Measurements from ENCODE around the gene ZNF415. TPM values are rescaled to one million over a fixed set of nuclear protein-coding genes. Genes with fewer than 3 reads are reported as not detected.

ZNF415 gene
- total RNA-seq, 1 experiment from 2014 or later = 1.3 TPM

- Histone ChIP-seq H3K9me2 (replicated peaks; ENCODE audit: low read length) (no peaks in the 10 kb centered on the region), H2AFZ (ENCODE audit: low read length) (no peak overlapping the region), H3K4me2 (ENCODE audit: low read length) (no peak overlapping the region), H4K20me1 (ENCODE audit: low read length) (no peaks in the 10 kb centered on the region), H3K9ac (ENCODE audit: low read length) (no peak overlapping the region), H3K79me2 (ENCODE audit: low read length) (peaks cover 16% of the 10 kb centered on the region), H3K27ac (ENCODE audit: low read length) (no peak overlapping the region), H3K4me3 (ENCODE audit: low read length) (no peak overlapping the region), H3K36me3 (ENCODE audit: low read depth, low read length) (peaks cover 4% of the 10 kb centered on the region; the same call in 1 of the 2 replicates), H3K4me1 (ENCODE audit: insufficient read depth, low read length) (0 out of 2 replicates have a peak, but pooled peaks cover 10% of the 10 kb centered on the region), H3K9me3 (ENCODE audit: low read length) (peaks cover 37% of the 10 kb centered on the region), H3F3A (ENCODE audit: low read length, unreplicated experiment) (no peaks in the 10 kb centered on the region), H3K27me3 (ENCODE audit: low read length) (no peaks in the 10 kb centered on the region)
- BruUV-seq (replicated peaks) = no TSS peak
- TF ChIP-seq CTCF (conservative IDR thresholded peaks at IDR 0.05; ENCODE audit: low read depth, low read length) (no peak), EZH2phosphoT487 (IDR thresholded peaks at IDR 0.05; ENCODE audit: borderline replicate concordance, low read length) (no peak), EZH2 (IDR thresholded peaks at IDR 0.05; ENCODE audit: low read length, unreplicated experiment) (no peak)
- DNase-seq (no peak), ATAC-seq (no peak)
- ChIA-PET POLR2A (ENCODE audit: unreplicated experiment) (no interaction called here), CTCF (no interaction called here)
- intact Hi-C loops (cut with micrococcal nuclease) = no loop called here
Measured at GRCh38 chr19:53160350-53160749, 27.6 kb upstream of the ZNF415 start.

- ATAC-seq (peak; percentile 41), DNase-seq (peak; percentile 41)
- Histone ChIP-seq H3K4me3 (ENCODE audit: low read length) (peak overlapping the region; percentile 78), H3K27ac (ENCODE audit: low read length) (no peak overlapping the region), H3K79me2 (ENCODE audit: low read length) (peaks cover 16% of the 10 kb centered on the region), H3K4me1 (ENCODE audit: insufficient read depth, low read length) (0 out of 2 replicates have a peak, but pooled peaks cover 10% of the 10 kb centered on the region), H3K9me3 (ENCODE audit: low read length) (peaks cover 19% of the 10 kb centered on the region), H3K9ac (ENCODE audit: low read length) (peak overlapping the region; percentile 64), H3K4me2 (ENCODE audit: low read length) (peak overlapping the region; percentile 93), H3K9me2 (replicated peaks; ENCODE audit: low read length) (no peaks in the 10 kb centered on the region), H3K27me3 (ENCODE audit: low read length) (no peaks in the 10 kb centered on the region), H3F3A (ENCODE audit: low read length, unreplicated experiment) (no peaks in the 10 kb centered on the region), H3K36me3 (ENCODE audit: low read depth, low read length) (peaks cover 15% of the 10 kb centered on the region; the same call in 1 of the 2 replicates), H4K20me1 (ENCODE audit: low read length) (no peaks in the 10 kb centered on the region), H2AFZ (ENCODE audit: low read length) (peak overlapping the region; percentile 91)
- CTCF ChIA-PET = no interaction called here
- BruUV-seq (replicated peaks) = no TSS peak
- POLR2A ChIA-PET (ENCODE audit: unreplicated experiment) = no interaction called here
- intact Hi-C loops (cut with micrococcal nuclease) = no loop called here
- TF ChIP-seq CTCF (conservative IDR thresholded peaks at IDR 0.05; ENCODE audit: low read depth, low read length) = no peak
- no peak for TF ChIP-seq EZH2 (IDR thresholded peaks at IDR 0.05; ENCODE audit: low read length, unreplicated experiment)
- no peak for TF ChIP-seq EZH2phosphoT487 (IDR thresholded peaks at IDR 0.05; ENCODE audit: borderline replicate concordance, low read length)
Measured at GRCh38 chr19:53158119-53158656, 25.5 kb upstream of the ZNF415 start.

GRCh38 chr19:53157626-53158025, 24.9 kb upstream of the ZNF415 start:
- Histone ChIP-seq H3K79me2 (ENCODE audit: low read length) (peaks cover 16% of the 10 kb centered on the region), H3K9ac (ENCODE audit: low read length) (peak overlapping the region; percentile 64), H4K20me1 (ENCODE audit: low read length) (no peaks in the 10 kb centered on the region), H2AFZ (ENCODE audit: low read length) (peak overlapping the region; percentile 91), H3K4me3 (ENCODE audit: low read length) (peak overlapping the region; percentile 78), H3F3A (ENCODE audit: low read length, unreplicated experiment) (no peaks in the 10 kb centered on the region), H3K4me2 (ENCODE audit: low read length) (peak overlapping the region; percentile 93), H3K9me2 (replicated peaks; ENCODE audit: low read length) (no peaks in the 10 kb centered on the region), H3K9me3 (ENCODE audit: low read length) (peaks cover 22% of the 10 kb centered on the region), H3K27ac (ENCODE audit: low read length) (no peak overlapping the region), H3K36me3 (ENCODE audit: low read depth, low read length) (peaks cover 19% of the 10 kb centered on the region), H3K4me1 (ENCODE audit: insufficient read depth, low read length) (0 out of 2 replicates have a peak, but pooled peaks cover 10% of the 10 kb centered on the region), H3K27me3 (ENCODE audit: low read length) (no peaks in the 10 kb centered on the region)
- DNase-seq = peak; percentile 25
- intact Hi-C loops (cut with micrococcal nuclease) = no loop called here
- POLR2A ChIA-PET (ENCODE audit: unreplicated experiment) = no interaction called here
- peak; percentile 52; the same call in 1 of the 2 replicates for ATAC-seq
- no TSS peak for BruUV-seq (replicated peaks)
- TF ChIP-seq EZH2phosphoT487 (IDR thresholded peaks at IDR 0.05; ENCODE audit: borderline replicate concordance, low read length) (no peak), CTCF (conservative IDR thresholded peaks at IDR 0.05; ENCODE audit: low read depth, low read length) (no peak), EZH2 (IDR thresholded peaks at IDR 0.05; ENCODE audit: low read length, unreplicated experiment) (no peak)
- CTCF ChIA-PET = no interaction called here

Data from PC-3 (cell line).